K562 (cell line): ENCODE data around the gene NYAP1. TPM values are rescaled to one million over a fixed set of nuclear protein-coding genes. Genes with fewer than 3 reads are reported as not detected.
A peak's percentile ranks its signal among the peaks of the same experiment; 100 is the strongest.

Experiments used
- CBX8 ChIP-seq: fragments of 200-600 bp; sonication (generic); IDR thresholded peaks from 2 replicates; pipeline ENCODE4 v1.6.1; 2012; ENCODE audit warnings: borderline replicate concordance, mixed run types, low read depth, mild to moderate bottlenecking, moderate library complexity, mixed read lengths, low read length, control low read depth, inconsistent platforms; ENCODE audit not compliant: poor library complexity, severe bottlenecking; ENCODE audit errors: extremely low read depth
- ELF1 ChIP-seq: fragments of 200-800 bp; sonication (Bioruptor generic); IDR thresholded peaks from 2 replicates; pipeline ENCODE4 v1.6.1; 2016; ENCODE audit warnings: missing genetic modification characterization, missing compliant biosample characterization
- ELF2 ChIP-seq: fragments of 250-450 bp; sonication (Bioruptor Pico); IDR thresholded peaks from 2 replicates; pipeline ENCODE4 v1.5.0; 2021; ENCODE audit warnings: mild to moderate bottlenecking
- EZH2 ChIP-seq: IDR thresholded peaks from 2 replicates; pipeline ENCODE4 v1.6.1; 2012; ENCODE audit warnings: low read depth, mild to moderate bottlenecking, inconsistent platforms, low read length, borderline replicate concordance
- FOXO4 ChIP-seq: fragments of 450-650 bp; formaldehyde crosslinking; IDR thresholded peaks from 2 replicates; pipeline ENCODE4 v1.4.0; 2020; ENCODE audit warnings: mild to moderate bottlenecking, moderate library complexity
- KAT7 ChIP-seq: sonication (generic); formaldehyde crosslinking; IDR thresholded peaks from 2 replicates; pipeline ENCODE4 v1.8.0; 2022; ENCODE audit warnings: missing genetic modification reagents, mild to moderate bottlenecking, borderline replicate concordance
- KLF6 ChIP-seq: fragments of 250-450 bp; sonication (Bioruptor Pico); IDR thresholded peaks from 2 replicates; pipeline ENCODE4 v1.4.0; 2020; ENCODE audit warnings: mild to moderate bottlenecking, moderate library complexity, borderline replicate concordance
- MYC ChIP-seq, 2 experiments: fragments of 250-450 bp in 1 of 2; sonication (Bioruptor Pico) in 1 of 2; IDR thresholded peaks; 2 replicates each; pipeline versions ENCODE4 v1.5.1 to v1.6.1; 2012 to 2021; ENCODE audit warnings: low read depth in 2 of 2, borderline replicate concordance in 1 of 2, improper control_type of control experiment in 1 of 2, low read length in 1 of 2, mild to moderate bottlenecking in 1 of 2, moderate library complexity in 1 of 2
- MYNN ChIP-seq, 2 experiments: sonication (generic); formaldehyde crosslinking in 1 of 2; IDR thresholded peaks; 2 replicates each; pipeline versions ENCODE4 v1.5.0 to v1.6.1; 2016 to 2020; ENCODE audit warnings: antibody characterized with exemption in 1 of 2, missing genetic modification reagents in 1 of 2
- RBBP5 ChIP-seq: fragments of 200-600 bp; sonication (generic); IDR thresholded peaks from 2 replicates; pipeline ENCODE4 v1.6.1; 2012; ENCODE audit warnings: borderline replicate concordance, mild to moderate bottlenecking, low read length, control low read depth, inconsistent platforms; ENCODE audit not compliant: insufficient read depth, poor library complexity, severe bottlenecking
- RBM39 ChIP-seq: fragments of 200-400 bp; formaldehyde crosslinking; optimal IDR thresholded peaks from 2 replicates; pipeline ENCODE3; 2018; ENCODE audit warnings: low read depth, low read length
- TSHZ1 ChIP-seq: fragments of 250-450 bp; sonication (Bioruptor Pico); IDR thresholded peaks from 2 replicates; pipeline ENCODE4 v1.4.0; 2020; ENCODE audit warnings: mild to moderate bottlenecking, moderate library complexity
- ZNF277 ChIP-seq: fragments of 250-450 bp; sonication (Bioruptor Pico); IDR thresholded peaks from 2 replicates; pipeline ENCODE4 v1.8.0; 2022; ENCODE audit warnings: inconsistent platforms, mild to moderate bottlenecking, moderate library complexity, borderline replicate concordance
- ZNF609 ChIP-seq: sonication (generic); formaldehyde crosslinking; IDR thresholded peaks from 2 replicates; pipeline ENCODE4 v1.8.1; 2023; ENCODE audit warnings: missing genetic modification reagents, mild to moderate bottlenecking, borderline replicate concordance
- polyA plus RNA-seq, 8 experiments: library from polyadenylated mRNA; depleted of rRNA in 4 of 8; stranded (reverse) in 5 of 8; unstranded in 3 of 8; fragments of >200 nt; fragmentation: Nextera tagmentation in 2 of 8; fragmentation: Illumina TruSeq in 1 of 8; extraction: Ambion mirVana in 2 of 8; extraction: Trizol in 1 of 8; gene quantifications; 2 replicates each; pipeline versions ENCODE4 v1.2.1 to v1.2.3, GENCODE V29; 2011 to 2014; ENCODE audit warnings: inconsistent platforms in 1 of 8, missing spikeins in 1 of 8
- total RNA-seq, 7 experiments: library from RNA; depleted of rRNA in 6 of 7; stranded (reverse); fragments of >200 nt in 6 of 7; fragmentation: Illumina TruSeq in 2 of 7; extraction: Trizol in 2 of 7; gene quantifications; 2 replicates each; pipeline versions ENCODE4 v1.2.1 to v1.2.3, GENCODE V29; 2011 to 2021; ENCODE audit warnings: low replicate concordance in 1 of 7

Gene NYAP1
- total and polyA plus RNA-seq, 9 of the 15 experiments (the other 6 are each of a cell fraction or from before 2014, with no cell fraction given): 0.11 to 0.88 (median 0.22) TPM; not detected in 2

GRCh38 chr7:100483090-100483721, 521 bp upstream of the NYAP1 start (continued):
- TF ChIP-seq TSHZ1 (CRISPR knock-in tag) (no peak), RBBP5 (peak; percentile 45), ELF2 (CRISPR knock-in tag) (no peak), ZNF609 (CRISPR knock-in tag) (no peak; the same call in 1 of the 2 replicates), EZH2 (no peak), ELF1 (tag) (peak; percentile 46), MYC (IDR thresholded peaks at IDR 0.05; ENCODE audit: low read depth, low read length) (peak; percentile 50), MYC (CRISPR knock-in tag; IDR thresholded peaks at IDR 0.05; ENCODE audit: borderline replicate concordance, low read depth) (no peak), CBX8 (no peak), MYNN (IDR thresholded peaks at IDR 0.05) (no peak), MYNN (CRISPR knock-in tag; IDR thresholded peaks at IDR 0.05) (no peak), RBM39 (no peak), KAT7 (no peak), ZNF277 (no peak), FOXO4 (CRISPR knock-in tag) (no peak), KLF6 (CRISPR knock-in tag) (no peak)
